Heart left ventricle (tissue), 16 donors: ENCODE data around the gene ARHGAP26. TPM values are rescaled to one million over a fixed set of nuclear protein-coding genes. Genes with fewer than 3 reads are reported as not detected.
A peak's percentile ranks its signal among the peaks of the same experiment; 100 is the strongest.

Source experiments
- ATAC-seq, 4 donors: fragments of 200-7000 bp; cut with Tn5 transposase; one replicate each; pipeline ENCODE4 v1.9.1; 2020 to 2022; ENCODE audit warnings: moderate library complexity in 4 of 4, mild to moderate bottlenecking in 3 of 4, moderate number of reproducible peaks in 1 of 4
- DNase-seq, 5 donors: peaks; one replicate each; pipeline ENCODE4 v3.0.0-alpha.2; 2020
- H3K27ac ChIP-seq, 12 donors: fragments of 200-600 bp; sonication (generic) in 4 of 12; one replicate each; pipeline versions ENCODE4 v1.5.0 to v1.8.0; 2016 to 2022; ENCODE audit warnings: mild to moderate bottlenecking in 2 of 12
- H3K27me3 ChIP-seq, 9 donors: fragments of 200-600 bp; sonication (generic) in 2 of 9; one replicate each; pipeline versions ENCODE4 v1.5.1 to v1.8.0; 2016 to 2022; ENCODE audit warnings: mild to moderate bottlenecking in 3 of 9
- H3K36me3 ChIP-seq, 9 donors: fragments of 200-600 bp; sonication (generic) in 2 of 9; one replicate each; pipeline versions ENCODE4 v1.5.0 to v1.8.0; 2018 to 2022; ENCODE audit warnings: mild to moderate bottlenecking in 2 of 9
- H3K4me1 ChIP-seq, 12 donors: fragments of 200-600 bp; sonication (generic) in 4 of 12; one replicate each; pipeline versions ENCODE4 v1.5.0 to v1.8.0; 2016 to 2022; ENCODE audit warnings: mild to moderate bottlenecking in 3 of 12
- H3K4me3 ChIP-seq, 12 donors: fragments of 200-600 bp; sonication (generic) in 4 of 12; one replicate each; pipeline versions ENCODE4 v1.5.0 to v1.8.0; 2017 to 2022; ENCODE audit warnings: mild to moderate bottlenecking in 9 of 12, moderate library complexity in 4 of 12
- H3K9me3 ChIP-seq, 12 donors: fragments of 200-600 bp; sonication (generic) in 4 of 12; one replicate each; pipeline versions ENCODE4 v1.5.0 to v1.8.0; 2016 to 2022; ENCODE audit warnings: mild to moderate bottlenecking in 1 of 12
- CTCF ChIP-seq, 12 donors: fragments of 200-600 bp; sonication (generic) in 4 of 12; IDR thresholded peaks; one replicate each; pipeline versions ENCODE4 v1.5.0 to v1.8.0; 2018 to 2022; ENCODE audit warnings: antibody characterized with exemption in 12 of 12, mild to moderate bottlenecking in 5 of 12
- POLR2A ChIP-seq, 2 donors: fragments of 450-650 bp; IDR thresholded peaks; one replicate each; pipeline ENCODE4 v1.6.1; 2017; ENCODE audit warnings: antibody characterized with exemption in 2 of 2, mild to moderate bottlenecking in 2 of 2, moderate library complexity in 2 of 2
- WGBS, 4 donors: extraction: QIAGEN DNeasy Blood & Tissue Kit in 2 of 4; methylation state at CpG; one replicate each; pipeline versions ENCODE4 v1.1.5 to v1.1.7; 2013 to 2018; 5-methylcytosine and 5-hydroxymethylcytosine counted together
- intact Hi-C, 10 donors: fragments of 100-400 bp; cut with DNase I; formaldehyde crosslinking; loops; one replicate each; pipeline versions ENCODE4 v1.11.1 to v1.14.2; 2022
- polyA plus RNA-seq, 2 donors: library from polyadenylated mRNA; stranded (reverse); fragments of 200-250 nt; gene quantifications; one replicate each; pipeline ENCODE4 v1.2.3, GENCODE V29; 2013
- total RNA-seq, 9 donors: library from RNA; depleted of rRNA in 2 of 9; stranded (reverse); fragments of >200 nt in 2 of 9; fragmentation: NEBNext Ultra II Directional in 3 of 9; extraction: Animal tissue kit (Norgen Biotek cat#: 25700) in 3 of 9; gene quantifications; one replicate each; pipeline versions ENCODE4 v1.1.0 to v1.2.4, GENCODE V29; 2016 to 2023
- donor health status: ischemic (EF 13 %, LVEDD 7.1; RV severe dilation, severe dysfunction).
- donor health status: healthy with polysubstance abuse.
- donor health status: DM: no; HTN: yes; CAD: no.
- donor health status: DM: no; HTN: no; CAD: no.
- donor health status: ischemic (EF 25% LVEDD 6.9; RV normal size, moderate dysfunction).
- donor health status: ischemic (EF 25% LVEDD 5.7; RV mildly dilated, moderate dysfunction).
- donor health status: healthy.
- donor health status: DM: yes; HTN: yes; CAD: no.
- donor health status: ischemic (EF 35%, LVEDD 5.7; RV mildly dilated, moderate dysfunction).
- donor health status: nonischemic (EF 11% LVEDD 7.7; RV severe dilation, severe dysfunction).
- donor health status: DM: yes; HTN: yes; CAD: no.
- donor health status: PGD.
- donor health status: ischemic (EF 29% LVEDD 5.4; RV normal size, mild dysfunction).
- donor health status: nonischemic (EF 23%, LVEDD 6.1; RV moderate dilation, normal function).

Gene ARHGAP26
- total and polyA plus RNA-seq, 11 donors: 11.9 to 52.1 (median 33.7) TPM

GRCh38 chr5:142727735-142728047 lies 42.5 kb upstream of the ARHGAP26 start:
- intact Hi-C loops: loop anchor here in 1 of 10 donors (5.0 kb wide), 1 partner anchor 40 kb away; no protein-coding TSS in a partner anchor
- DNase-seq (no peak), ATAC-seq (no peak)
- Histone ChIP-seq H3K27me3 (no peaks in the 10 kb centered on the region), H3K27ac (no peak overlapping the region), H3K9me3 (no peaks in the 10 kb centered on the region), H3K4me3 (no peak overlapping the region), H3K4me1 (peaks cover 0 to 32% (median 6%) of the 10 kb centered on the region in 12 donors), H3K36me3 (no peaks in the 10 kb centered on the region)
- 92 to 100% (median 94%) methylated on average over 2 of the region's 2 CpGs for WGBS, 4 donors
- no peak for TF ChIP-seq POLR2A (IDR thresholded peaks at IDR 0.05)
- TF ChIP-seq CTCF (IDR thresholded peaks at IDR 0.05): no peak

GRCh38 chr5:142735323-142736246 lies 34.6 kb upstream of the ARHGAP26 start:
- ATAC-seq (peak; percentile 48 to 55 (median 50)), DNase-seq (no peak)
- H3K36me3 ChIP-seq: no peaks in the 10 kb centered on the region
- 54 to 66% (median 61%) methylated on average over 8 of the region's 8 CpGs for WGBS, 4 donors
- intact Hi-C loops: loop anchor here in 1 of 10 donors (5.0 kb wide), 1 partner anchor 37 kb away; the partner anchor contains the start of gene ARHGAP26
- H3K9me3 ChIP-seq: no peaks in the 10 kb centered on the region
- no peak overlapping the region for H3K27ac ChIP-seq
- H3K27me3 ChIP-seq: no peaks in the 10 kb centered on the region
- H3K4me3 ChIP-seq: no peak overlapping the region
- H3K4me1 ChIP-seq: peaks cover 0 to 35% (median 23%) of the 10 kb centered on the region in 12 donors
- TF ChIP-seq CTCF (IDR thresholded peaks at IDR 0.05): no peak
- TF ChIP-seq POLR2A (IDR thresholded peaks at IDR 0.05): no peak

DNA sequence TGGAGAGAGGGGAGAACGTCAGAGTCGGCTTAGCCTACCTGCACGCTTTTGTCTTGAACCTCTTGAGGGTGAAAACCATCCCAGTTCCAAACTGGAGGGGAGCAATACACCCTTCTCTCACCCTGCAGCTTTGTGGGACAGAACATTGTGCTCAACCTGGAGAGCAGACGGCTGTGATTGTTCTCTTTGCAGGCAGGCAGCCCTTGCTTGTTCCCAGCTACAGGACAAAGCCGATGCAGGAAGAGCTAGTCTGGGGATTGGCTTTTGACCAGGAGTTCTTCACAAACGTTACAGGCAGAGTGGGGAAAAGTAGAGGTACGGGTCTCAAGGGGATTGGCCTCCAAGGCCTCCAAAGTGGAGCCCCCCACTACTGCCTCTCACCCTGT lies 33.9 kb upstream of the ARHGAP26 start:
- WGBS, 4 donors: 50 to 59% (median 53%) methylated on average over 6 to 7 of the region's 7 CpGs
- DNase-seq: no peak
- intact Hi-C loops: loop anchor here in 1 of 10 donors (5.0 kb wide), 1 partner anchor 36 kb away; the partner anchor contains the start of gene ARHGAP26
- peak; percentile 22 to 48 (median 37) for ATAC-seq
- Histone ChIP-seq H3K4me3 (no peak overlapping the region), H3K9me3 (no peaks in the 10 kb centered on the region), H3K36me3 (no peaks in the 10 kb centered on the region), H3K4me1 (peaks cover 0 to 40% (median 23%) of the 10 kb centered on the region in 12 donors), H3K27me3 (no peaks in the 10 kb centered on the region), H3K27ac (no peak overlapping the region)
- TF ChIP-seq CTCF (IDR thresholded peaks at IDR 0.05) (no peak), POLR2A (IDR thresholded peaks at IDR 0.05) (no peak)

DNA sequence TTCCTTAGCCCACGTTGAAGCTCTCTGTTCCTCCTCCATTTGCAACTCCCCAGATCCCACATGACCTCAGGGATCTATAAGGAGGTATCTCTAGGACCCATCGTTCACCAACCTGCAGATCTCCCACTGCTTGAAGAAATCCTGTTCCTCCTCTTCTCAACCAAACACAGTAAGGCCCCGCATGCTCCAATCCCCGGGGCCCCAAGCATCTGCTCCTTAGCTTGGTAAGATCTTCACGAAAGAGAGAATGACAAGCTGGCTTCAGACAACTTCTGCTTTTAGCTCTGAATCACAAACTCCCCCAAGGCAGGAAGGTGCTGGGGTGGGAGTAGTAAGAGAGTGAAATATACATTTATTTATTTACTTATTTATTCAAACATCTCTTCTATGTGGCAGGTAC lies 33.0 kb upstream of the ARHGAP26 start:
- Histone ChIP-seq H3K4me1 (peaks cover 0 to 42% (median 24%) of the 10 kb centered on the region in 12 donors), H3K9me3 (no peaks in the 10 kb centered on the region), H3K27ac (no peak overlapping the region), H3K4me3 (no peak overlapping the region), H3K36me3 (no peaks in the 10 kb centered on the region), H3K27me3 (no peaks in the 10 kb centered on the region)
- 73 to 88% (median 76%) methylated on average over 5 of the region's 5 CpGs for whole genome bisulfite sequencing, 4 donors
- intact Hi-C loops: loop anchor here in 1 of 10 donors (5.0 kb wide), 1 partner anchor 35 kb away; the partner anchor contains the start of gene ARHGAP26
- DNase-seq: no peak
- TF ChIP-seq CTCF (IDR thresholded peaks at IDR 0.05): no peak
- no peak for TF ChIP-seq POLR2A (IDR thresholded peaks at IDR 0.05)
- no peak for ATAC-seq
